ENCODE data around the gene MRTFB.

Gene MRTFB

DNA sequence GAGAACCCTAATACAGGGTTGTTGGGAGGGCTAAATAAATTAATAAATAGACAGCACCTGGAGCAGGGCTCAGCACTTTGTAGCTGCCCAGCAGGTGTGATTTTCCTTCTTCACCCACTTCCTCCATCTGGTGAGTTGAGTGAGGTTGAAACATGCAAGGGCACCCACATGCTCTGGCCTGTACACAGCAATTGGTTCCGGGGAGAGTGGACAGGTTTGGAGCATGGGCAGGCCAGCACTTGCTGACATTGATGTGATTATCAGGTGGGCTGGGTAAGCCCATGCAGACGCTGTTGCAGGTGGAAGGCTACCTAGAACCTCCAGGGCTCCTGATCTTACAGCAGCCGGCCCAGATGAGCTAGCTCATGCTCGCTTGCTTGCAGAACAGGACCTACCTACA is 1.3 kb upstream of the MRTFB start:
- no peak for DNase-seq

DNA sequence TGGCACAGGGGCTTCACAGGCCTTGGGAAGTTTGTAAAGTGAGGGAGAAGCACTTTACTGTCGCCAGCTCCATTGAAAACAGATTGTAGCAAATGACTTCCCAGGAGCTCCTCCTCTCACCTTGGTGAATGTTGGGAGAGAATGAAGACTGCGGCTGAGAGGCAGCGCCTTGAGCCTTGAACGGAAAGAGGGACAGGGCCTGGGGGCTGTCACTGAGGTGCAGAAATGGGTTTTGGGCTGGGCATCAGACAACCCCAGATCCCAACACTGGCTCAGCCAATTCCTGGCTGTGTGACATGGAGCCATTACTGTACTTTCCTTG is 603 bp upstream of the MRTFB start:
- no peak for DNase-seq

DNA sequence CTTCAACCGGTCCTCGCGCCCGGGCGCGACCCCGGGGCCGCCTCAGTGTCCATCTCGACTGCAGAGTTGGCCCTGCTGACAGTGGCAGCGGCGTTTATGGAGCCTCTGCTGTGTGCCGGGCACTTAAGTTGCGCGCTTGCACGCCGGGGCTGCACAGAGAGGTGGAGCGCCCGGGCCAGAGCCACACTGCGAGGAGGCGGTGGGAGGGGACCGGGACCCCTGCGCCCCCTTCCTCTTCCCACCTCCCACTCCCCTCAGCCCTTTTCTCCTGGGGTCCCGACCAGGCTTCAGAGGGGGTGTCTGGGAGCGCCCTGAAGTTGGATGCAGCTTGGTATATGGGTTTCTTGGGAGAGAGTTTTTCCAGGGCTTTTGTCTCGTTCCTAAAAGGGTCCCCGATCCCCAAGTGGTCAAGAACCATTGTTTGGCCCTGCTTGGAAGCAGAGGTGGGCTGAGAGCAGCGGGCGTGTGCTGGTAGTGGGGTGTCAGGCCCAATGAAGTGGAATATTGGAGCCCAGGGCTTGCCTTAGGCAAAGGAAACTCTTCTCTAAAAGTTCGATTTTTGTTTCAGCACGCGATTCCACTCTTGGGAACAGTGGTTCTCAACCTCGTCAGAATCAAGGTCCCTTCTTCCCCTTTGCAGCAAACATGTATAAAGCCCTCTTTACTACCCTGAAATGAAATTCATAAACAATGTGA is 605 bp downstream of the MRTFB start:
- no peak for DNase-seq

DNA sequence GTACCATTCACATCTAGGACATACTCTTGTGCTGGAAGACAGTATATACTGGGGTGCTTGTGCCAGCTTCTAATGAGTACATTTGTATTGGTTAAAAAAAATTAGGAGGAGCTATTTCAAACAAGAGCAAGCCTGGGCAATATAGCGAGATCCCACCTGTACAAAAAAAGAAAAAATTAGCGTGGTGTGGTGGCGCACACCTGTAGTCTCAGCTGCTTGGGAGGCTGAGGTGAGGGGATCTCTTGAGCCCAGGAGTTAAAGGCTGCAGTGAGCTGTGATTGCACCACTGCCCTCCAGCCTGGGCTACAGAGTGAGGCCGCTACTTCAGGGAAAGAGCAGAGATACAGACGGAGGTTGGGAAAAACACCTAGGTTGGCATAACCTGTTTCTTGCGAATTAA is 1.2 kb downstream of the MRTFB start:
- DNase-seq, result no peak

DNA sequence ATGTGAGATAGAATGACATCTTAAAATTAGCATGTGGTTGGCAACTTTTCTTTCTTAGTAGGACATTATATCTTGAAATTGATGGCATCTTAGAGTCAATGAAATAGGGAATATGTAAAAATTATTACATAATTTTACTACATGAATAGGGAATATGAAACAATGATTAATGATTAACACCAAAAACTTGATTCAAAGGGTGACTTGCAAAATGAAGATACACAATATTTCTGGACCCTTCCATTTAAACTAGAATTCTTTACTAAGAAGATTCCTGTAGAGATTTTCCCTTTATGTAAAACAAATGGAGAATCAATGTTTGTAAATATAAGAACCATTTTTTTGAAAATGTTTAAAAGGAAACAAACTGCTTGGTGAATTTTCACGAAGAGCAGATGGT is 3.4 kb downstream of the MRTFB start:
- DNase-seq, result no peak

DNA sequence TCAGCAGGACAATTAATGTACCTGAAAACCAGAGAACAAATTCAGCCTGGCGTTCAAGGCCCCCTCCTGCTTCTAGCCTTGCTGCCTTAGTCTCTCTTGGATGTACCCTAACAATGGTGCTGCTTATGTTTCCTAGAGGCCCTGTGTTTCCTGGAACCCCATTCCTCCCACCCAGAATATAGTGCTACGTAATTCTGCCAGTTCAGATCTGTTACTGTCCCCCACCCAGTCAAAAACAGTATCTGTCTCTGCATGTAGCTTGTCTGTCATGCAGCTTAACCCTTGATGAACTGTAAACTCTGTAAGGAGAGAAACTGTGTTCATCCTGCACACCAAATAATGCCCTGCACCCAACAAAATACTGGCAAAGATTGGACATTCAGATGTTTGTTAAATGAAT is 6.8 kb downstream of the MRTFB start:
- no peak for DNase-seq

DNA sequence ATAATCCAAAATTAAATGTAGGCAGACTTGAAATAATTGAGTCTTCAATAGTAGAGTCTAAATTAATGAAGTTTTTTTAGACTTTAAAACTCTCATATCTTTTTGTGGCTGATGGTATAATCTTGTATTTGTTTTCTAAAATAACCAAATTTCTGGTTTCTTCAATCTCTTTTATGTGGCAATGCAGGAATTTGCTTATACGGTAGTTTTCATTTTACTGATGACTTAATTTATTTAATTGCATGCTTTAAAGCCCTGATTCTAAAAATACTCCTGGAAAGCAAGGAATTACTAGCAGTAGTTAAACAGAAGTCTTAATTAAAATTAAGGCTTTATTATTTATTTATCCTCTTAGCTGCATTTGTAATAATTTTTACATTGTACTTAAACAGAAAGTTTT is 15.4 kb downstream of the MRTFB start:
- DNase-seq, result no peak

DNA sequence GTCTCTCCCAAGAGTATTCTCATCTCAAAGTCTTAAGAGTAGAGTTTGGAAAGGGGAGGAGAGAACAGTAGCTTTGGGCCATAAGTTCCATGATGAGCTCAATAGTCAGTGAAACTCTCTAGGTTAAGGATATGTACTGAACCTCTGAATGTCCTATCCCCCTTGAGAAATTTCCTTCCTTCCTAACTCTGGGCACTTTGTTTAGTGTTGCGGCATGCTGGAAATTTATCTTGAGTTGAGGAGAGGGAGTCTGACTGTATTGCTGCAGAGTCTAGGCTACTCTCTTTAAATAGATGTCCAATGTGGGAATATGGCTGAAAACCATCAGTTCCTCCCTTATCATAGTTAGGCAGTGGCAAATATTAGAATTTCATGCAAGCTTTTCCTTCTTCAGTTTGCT is 16.1 kb downstream of the MRTFB start:
- DNase-seq, result no peak

DNA sequence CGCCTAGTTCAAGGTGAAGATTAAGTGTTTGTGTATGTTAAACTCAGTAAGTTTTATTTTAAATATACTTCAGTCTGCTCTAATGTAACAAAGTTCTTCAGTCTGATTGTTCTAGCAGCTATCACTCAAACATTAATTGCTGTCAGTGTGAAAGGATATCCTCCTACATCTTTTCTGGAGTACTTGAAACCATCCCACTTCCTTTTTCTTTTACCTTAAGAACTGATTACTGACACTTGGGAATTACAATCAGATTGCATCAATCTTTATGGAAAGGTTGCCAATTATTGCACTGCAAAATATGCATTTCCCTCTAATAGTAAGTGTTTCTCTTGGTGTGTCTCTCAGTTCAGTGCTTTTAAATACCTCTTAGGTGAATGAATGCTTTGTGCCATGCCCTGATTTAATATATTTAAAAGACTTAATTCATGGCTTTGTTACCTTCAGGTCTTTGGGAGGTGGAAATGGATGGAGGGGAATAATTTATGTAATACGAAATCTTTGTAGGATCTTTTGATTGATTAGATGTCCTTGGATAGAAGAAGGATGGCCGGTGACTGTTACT is 16.6 kb downstream of the MRTFB start:
- DNase-seq, result no peak

DNA sequence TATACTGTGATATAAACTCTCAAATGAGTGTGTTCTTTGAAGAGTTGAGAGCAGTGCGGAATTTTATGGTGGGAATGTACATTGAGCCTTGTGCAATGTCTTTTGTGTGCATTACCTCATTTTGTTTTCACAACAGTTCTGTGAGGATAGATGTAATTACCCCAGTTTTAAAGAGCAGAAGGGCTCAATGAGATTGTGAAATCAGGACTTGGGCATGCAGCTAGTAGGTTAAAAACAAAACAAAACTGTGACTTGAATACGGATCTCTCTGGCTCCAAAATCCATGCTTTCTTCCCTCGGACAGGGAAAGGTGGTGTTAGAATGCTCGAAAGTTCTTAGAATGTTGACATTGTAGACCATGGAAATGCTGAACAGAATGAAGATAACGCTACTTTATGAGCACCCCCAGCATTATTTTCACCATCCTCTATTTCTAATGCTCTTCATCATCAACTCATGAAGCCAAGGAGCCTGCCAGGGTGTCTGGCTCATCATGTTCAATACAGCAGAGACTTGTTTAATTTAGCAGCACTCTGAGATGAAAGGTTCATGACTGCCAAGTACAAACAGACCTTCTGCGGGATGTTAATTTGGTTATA is 17.1 kb downstream of the MRTFB start:
- no peak for DNase-seq

DNA sequence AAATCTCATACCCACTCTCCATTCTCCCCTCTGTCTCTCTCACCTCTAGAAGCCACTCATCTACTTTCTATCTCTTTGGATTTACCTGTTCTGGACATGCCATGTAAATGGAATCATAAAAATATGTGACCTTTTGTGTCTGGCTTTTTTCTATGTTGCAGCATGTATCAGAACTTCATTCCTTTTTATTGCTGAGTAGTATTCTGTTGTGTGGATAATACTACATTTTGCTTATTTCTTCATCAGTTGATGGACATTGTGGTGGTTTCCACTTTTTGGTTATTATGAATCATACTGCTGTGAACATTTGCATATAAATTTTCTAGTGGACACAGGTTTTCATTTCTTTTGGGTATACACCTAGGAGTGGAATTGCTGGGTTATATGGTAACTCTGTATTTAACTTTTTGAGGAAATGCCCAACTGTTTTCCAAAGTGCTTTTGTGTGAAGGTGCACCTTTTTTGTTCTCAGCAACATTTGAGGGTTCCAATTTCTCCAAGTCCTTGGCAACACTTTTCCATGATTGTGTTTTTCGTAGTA is 18.2 kb downstream of the MRTFB start:
- no peak for DNase-seq

DNA sequence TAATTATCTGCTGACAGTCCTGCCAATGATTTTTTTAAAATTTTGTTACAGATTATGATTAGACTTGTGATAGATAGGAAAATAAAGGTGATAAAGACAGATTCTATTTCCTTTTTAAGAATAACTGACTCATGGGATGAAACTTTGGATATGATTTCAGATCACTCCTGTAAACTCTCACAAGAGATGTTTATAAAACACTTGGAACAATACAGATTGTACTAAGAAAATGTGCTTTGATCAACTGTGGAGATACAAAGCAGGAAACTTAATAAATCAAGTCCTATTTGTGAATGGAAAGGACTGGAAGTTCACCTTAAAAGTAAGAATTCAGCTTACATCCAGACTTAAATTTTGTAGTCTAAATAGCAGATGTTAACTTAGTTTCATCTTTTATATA is 21.4 kb downstream of the MRTFB start:
- DNase-seq, result no peak

DNA sequence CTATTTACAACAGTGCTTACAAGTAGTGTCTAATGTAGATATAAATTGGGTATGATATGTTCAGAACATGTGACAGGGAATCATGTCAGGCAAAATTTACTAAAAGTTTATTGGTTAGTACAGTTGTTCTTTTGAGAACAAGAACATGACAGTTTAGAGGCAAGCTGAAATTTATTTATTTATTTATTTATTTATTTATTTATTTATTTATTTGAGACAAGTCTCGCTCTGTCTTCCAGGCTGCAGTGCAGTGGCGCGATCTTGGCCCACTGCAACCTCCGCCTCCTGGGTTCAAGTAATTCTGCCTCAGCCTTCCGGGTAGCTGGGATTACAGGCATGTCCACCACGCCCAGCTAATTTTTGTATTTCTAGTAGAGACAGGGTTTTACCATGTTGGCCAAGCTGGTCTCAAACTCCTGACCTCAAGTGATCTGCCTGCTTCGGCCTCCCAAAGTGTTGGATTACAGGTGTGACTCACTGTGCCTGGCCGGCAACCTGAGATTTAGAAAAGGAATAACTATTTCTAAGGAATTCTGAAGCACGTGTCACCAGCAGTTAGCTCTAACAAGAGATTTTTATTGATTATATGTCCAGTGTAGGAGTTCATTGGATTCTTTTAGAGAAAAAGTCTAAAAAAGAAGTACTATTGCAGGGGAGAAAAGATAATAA is 24.9 kb downstream of the MRTFB start:
- no peak for DNase-seq

DNA sequence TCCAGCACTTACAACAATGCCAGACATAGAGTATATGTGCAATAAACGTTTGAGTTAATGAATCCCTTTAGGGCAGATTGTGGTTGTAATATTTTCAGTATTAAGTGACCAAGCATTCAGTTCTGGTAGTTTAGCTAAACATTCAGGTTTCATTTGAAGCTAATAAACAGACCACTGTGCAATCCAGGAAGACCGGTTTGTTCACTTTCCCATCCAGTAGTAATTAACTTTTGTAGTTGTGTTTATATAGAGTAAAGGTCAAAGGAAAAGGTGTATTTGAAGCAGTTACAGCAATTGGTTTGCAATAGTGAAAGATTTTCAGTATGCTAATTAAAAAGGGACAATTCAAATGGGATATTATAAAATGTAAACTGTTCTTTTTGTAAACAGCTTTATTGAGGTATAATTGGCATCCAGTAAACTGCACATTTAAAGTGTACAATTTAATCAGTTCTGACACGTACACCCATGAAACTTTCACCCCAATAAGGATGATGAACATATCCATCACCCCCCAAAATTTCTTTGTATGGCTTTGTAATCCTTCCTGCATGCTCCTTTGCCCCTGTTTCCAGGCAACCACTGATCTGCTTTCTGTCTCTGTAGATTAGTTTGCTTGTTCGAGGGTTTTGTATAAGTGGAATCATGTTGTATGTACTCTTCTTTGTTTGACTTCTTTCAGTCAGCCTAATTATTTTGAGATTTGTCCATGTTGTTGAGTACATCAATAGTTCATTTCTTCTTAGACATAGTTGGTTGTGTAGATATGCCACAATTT is 26.3 kb downstream of the MRTFB start:
- no peak for DNase-seq

DNA sequence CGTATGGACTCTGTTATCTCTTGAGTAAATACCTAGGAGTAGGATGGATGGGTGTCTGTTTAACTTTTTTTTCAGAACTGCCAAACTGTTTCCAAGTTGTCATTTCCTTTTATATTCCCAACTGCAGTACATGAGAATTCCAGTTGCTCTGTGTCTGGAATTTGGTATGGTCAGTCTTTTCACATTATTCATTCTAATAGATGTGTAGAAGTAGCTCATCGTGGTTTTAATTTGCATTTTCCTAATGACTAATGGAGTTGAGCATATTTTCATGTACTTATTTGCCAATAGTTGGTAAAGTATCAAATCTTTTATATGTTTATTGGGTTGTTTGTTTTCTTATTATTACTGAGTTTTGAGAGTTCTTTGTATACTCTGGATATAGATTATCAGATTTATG is 27.0 kb downstream of the MRTFB start:
- DNase-seq, result no peak

DNA sequence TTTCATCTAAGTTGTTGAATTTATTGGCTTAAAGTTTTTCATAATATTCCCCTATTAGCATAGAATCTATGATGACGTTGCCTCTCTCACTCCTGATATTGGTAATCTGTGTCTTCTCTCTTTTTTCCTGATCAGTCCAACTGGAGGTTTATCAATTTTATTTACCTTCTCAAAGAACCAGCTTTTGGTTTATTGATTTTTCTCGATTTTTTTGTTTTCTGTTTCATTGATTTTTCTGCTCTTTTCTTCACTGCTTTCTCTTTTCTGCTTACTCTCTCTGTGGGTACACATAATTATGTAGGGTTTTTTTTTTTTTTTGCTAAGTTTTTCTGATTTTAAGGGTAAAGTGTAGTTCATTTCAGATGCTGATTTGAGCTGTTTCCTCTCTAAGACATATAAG is 29.7 kb downstream of the MRTFB start:
- DNase-seq, result no peak

DNA sequence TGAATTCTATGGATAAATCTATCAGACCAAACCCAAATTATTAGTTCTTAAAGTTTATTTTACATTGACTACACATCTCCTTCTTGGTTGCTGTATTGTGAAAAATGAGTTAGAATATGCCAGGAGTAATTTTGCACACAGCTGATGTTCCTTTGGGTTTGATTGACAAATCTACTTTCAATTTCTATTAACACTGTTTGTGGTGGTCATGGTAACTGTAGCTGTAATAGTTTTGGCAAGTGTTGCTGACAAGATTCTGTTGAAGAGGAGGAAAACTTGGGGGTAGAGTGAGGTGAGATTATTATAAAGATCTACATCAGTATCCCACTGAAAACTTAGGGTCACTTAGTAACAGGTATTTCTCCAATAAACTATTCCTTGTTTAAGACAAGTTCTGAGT is 30.3 kb downstream of the MRTFB start:
- no peak for DNase-seq

DNA sequence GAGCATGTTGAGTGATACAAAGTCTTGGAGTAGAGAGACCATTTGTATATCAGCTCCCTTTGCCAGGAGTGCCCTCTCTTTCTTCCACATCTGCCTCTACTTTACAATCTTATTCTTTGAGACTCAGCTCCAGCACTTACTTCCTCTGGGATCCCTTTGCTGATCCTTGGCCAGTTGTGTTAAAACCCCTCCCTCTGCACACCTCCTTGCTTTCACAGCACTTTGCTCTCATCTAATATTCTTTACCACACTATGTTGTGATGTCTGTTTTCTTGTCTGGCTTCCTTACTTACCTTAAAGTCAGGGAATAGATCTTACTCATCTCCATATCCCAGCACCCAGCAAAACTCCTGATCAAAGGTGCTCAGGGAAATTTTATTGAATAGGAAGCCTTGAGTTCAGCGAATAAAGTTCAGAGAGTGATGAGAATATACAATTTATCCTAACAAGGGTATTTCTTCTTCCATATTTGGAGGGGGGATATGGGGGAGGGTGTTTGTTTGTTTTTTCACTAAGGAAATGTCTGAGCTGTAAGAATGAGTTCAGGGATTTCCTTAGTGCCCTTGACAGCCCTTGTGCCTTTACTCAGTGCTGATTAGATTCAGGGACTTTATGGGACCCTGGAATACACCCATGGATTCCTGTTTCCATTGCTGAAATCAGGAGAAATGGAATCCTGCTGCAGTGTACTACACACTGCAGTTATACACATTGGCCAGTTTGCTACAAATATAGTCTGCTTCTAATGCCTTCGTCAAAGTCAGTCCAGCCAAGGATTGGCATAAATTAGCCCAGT is 32.0 kb downstream of the MRTFB start:
- DNase-seq, result no peak

DNA sequence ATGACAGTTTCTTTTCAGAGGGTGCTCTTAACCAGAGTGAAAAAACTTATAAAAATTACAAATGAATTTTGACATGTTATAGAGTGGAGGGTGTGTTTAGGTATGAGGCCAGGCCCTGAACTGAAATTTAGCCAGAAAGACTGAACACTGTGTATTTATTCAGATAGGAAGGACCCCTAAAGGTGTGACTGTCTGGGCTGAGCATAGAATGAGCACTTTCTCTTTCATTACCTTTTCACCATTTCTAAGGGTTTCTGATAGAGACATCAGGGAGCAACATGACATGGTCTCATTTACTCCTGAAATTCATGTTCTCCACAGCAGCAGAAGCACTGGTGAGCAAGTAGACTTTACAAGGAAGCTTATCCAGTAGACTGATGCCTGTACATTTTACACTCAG is 32.9 kb downstream of the MRTFB start:
- no peak for DNase-seq

DNA sequence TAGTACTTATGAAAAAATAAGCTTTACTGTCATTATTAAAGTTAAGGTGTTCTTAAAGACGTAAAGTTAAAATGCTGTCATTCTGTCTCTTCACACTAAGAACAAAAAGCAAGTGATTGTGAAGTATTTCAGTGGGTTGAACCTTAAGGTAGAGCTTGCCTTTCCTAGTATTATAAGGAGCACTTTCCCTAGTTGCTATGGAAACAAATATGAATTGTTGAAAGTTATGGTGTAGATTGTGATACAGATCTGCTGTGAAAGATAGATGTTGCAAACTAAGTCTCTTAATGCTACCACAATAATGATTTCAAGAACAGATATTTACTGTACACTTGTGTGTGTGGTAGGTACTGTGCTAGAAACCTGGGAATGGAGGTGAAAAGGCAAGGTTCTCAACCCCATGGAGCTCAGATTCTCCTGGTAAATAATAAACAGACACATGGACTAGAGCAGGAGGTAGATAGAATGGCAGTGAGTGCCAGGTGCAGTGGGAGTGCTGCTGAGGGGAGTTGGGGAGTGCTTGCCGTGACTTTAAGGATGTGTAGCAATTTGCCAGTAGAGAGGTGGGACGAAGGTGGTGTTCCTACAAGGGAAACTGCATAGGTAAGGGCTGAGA is 34.7 kb downstream of the MRTFB start:
- no peak for DNase-seq

DNA sequence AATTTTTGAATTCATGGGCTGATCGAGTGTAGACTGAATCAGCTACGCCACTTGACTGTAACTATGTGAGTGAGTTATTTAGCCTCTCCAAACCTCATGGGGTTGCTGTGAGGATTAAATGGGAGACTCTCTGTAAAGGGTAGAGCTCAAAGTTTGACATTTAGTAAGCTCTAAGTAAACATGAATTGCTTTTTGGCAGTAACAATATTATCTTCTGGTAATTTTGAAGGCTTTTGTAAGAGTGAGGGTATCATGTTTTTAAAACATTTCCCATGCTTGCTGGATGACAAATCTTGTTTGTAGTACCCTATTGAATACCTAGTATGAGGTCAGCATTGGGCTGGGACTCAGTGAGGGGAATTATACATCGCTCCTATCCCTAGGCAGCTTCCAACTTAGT is 35.3 kb downstream of the MRTFB start:
- DNase-seq, result no peak

DNA sequence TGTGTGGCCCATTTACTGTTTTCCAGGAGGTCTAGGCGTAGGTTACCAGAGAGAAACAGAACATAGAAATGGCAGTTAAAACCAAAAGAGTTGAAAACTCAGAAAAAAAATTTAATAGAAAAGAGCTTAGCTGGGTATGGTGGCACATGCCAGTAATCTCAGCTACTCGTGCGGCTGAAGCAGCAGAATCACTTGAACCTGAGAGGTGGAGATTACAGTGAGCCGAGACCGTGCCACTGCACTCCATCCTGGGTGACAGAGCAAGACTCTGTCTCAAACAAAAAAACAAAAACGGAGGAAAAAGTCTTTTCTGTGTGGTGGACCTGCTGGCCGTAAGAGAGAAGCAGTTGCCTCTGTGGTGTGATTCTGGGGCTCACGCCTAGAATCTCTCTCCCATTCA is 35.8 kb downstream of the MRTFB start:
- DNase-seq, result no peak
